A673 (cell line): Measurements from ENCODE around the gene SDHA. TPM values are rescaled to one million over a fixed set of nuclear protein-coding genes. Genes with fewer than 3 reads are reported as not detected.

Experiments
- BruUV-seq: library from RNA; stranded (reverse); fragments of 400-500 nt; replicated peaks from 2 replicates; lab custom pipeline; 2021; lab: Mats Ljungman, UMichigan
- CTCF ChIA-PET: fragments of 300-600 bp; sonication (Branson Sonifier 250); formaldehyde crosslinking; loops from one replicate; lab custom pipeline; 2022; ENCODE audit warnings: antibody characterized with exemption; lab: Charles Lee
- POLR2A ChIA-PET: fragments of 300-600 bp; sonication (Branson Sonifier 250); formaldehyde crosslinking; loops from one replicate; lab custom pipeline; 2022; ENCODE audit warnings: antibody characterized with exemption; ENCODE audit not compliant: low non-redundant PET; lab: Charles Lee
- DNase-seq: peaks from one replicate; pipeline ENCODE4 v3.0.0-alpha.2; 2015; ENCODE audit warnings: low spot score
- H3K27ac ChIP-seq: fragments of 200-600 bp; sonication (generic); 2 replicates; pipeline ENCODE4 v1.5.1; 2016; ENCODE audit warnings: mixed run types, low read depth, mild to moderate bottlenecking, mixed read lengths, antibody characterized with exemption, low read length; ENCODE audit not compliant: poor library complexity, severe bottlenecking
- H3K27me3 ChIP-seq: fragments of 200-600 bp; sonication (generic); replicated peaks from 2 replicates; pipeline ENCODE4 v1.6.1; 2017; ENCODE audit warnings: mixed run types, low read depth, mild to moderate bottlenecking, mixed read lengths, antibody characterized with exemption, low read length; ENCODE audit not compliant: insufficient read depth, poor library complexity
- H3K36me3 ChIP-seq: fragments of 200-600 bp; sonication (generic); 2 replicates; pipeline ENCODE4 v1.6.1; 2016; ENCODE audit warnings: mixed run types, mild to moderate bottlenecking, mixed read lengths, antibody characterized with exemption, low read length; ENCODE audit not compliant: insufficient read depth, poor library complexity, severe bottlenecking
- H3K4me1 ChIP-seq: fragments of 200-600 bp; sonication (generic); 2 replicates; pipeline ENCODE4 v1.6.1; 2017; ENCODE audit warnings: mixed run types, mild to moderate bottlenecking, mixed read lengths, antibody characterized with exemption, low read length; ENCODE audit not compliant: insufficient read depth, poor library complexity, severe bottlenecking
- H3K4me3 ChIP-seq: fragments of 200-600 bp; sonication (generic); 2 replicates; pipeline ENCODE4 v1.5.1; 2016; ENCODE audit warnings: low read depth, mixed run types, mild to moderate bottlenecking, mixed read lengths, low read length; ENCODE audit not compliant: poor library complexity, severe bottlenecking
- H3K9me3 ChIP-seq: fragments of 200-600 bp; sonication (generic); 2 replicates; pipeline ENCODE4 v1.6.1; 2016; ENCODE audit warnings: mixed run types, low read depth, mild to moderate bottlenecking, mixed read lengths, antibody characterized with exemption, low read length; ENCODE audit not compliant: poor library complexity, severe bottlenecking
- CTCF ChIP-seq: fragments of 300-800, 200-600 bp; sonication (generic); conservative IDR thresholded peaks from 2 replicates; pipeline ENCODE4 v1.5.1; 2017; ENCODE audit warnings: low read depth, mild to moderate bottlenecking, antibody characterized with exemption, low read length, moderate library complexity, mixed read lengths
- EZH2 ChIP-seq: fragments of 200-600 bp; sonication (generic); IDR thresholded peaks from 2 replicates; pipeline ENCODE4 v1.6.1; 2017; ENCODE audit warnings: borderline replicate concordance, low read depth, mild to moderate bottlenecking, mixed read lengths, antibody characterized with exemption, low read length; ENCODE audit not compliant: poor library complexity, severe bottlenecking
- intact Hi-C: fragments of 100-400 bp; cut with micrococcal nuclease; formaldehyde crosslinking; loops from one replicate; pipeline ENCODE4 v1.10.0; 2022; ENCODE audit not compliant: unreplicated experiment
- total RNA-seq: library from RNA; stranded (reverse); gene quantifications from 2 replicates; pipeline ENCODE4 v1.2.3, GENCODE V29; 2021

The SDHA gene
- total RNA-seq, 1 experiment from 2014 or later = 132 TPM

GRCh38 chr5:186091-187041 lies 31.8 kb upstream of the SDHA start:
- H3K27ac ChIP-seq = no peak overlapping the region
- H3K36me3 ChIP-seq = no peaks in the 10 kb centered on the region
- H3K4me1 ChIP-seq = peaks cover 3% of the 10 kb centered on the region
- CTCF ChIA-PET = no interaction called here
- no peak for DNase-seq
- H3K9me3 ChIP-seq = no peaks in the 10 kb centered on the region
- POLR2A ChIA-PET = no interaction called here
- intact Hi-C loops = no loop called here
- BruUV-seq = no TSS peak
- H3K4me3 ChIP-seq = no peak overlapping the region
- no peak for TF ChIP-seq EZH2
- H3K27me3 ChIP-seq = no peaks in the 10 kb centered on the region

- no peaks in the 10 kb centered on the region for H3K27me3 ChIP-seq
- intact Hi-C loops = no loop called here
- H3K4me1 ChIP-seq = peaks cover 3% of the 10 kb centered on the region
- TF ChIP-seq CTCF (no peak), EZH2 (no peak)
- no TSS peak for BruUV-seq
- no peak overlapping the region for H3K27ac ChIP-seq
- no peaks in the 10 kb centered on the region for H3K36me3 ChIP-seq
- ChIA-PET CTCF (no interaction called here), POLR2A (no interaction called here)
- DNase-seq = no peak
- no peak overlapping the region for H3K4me3 ChIP-seq
- H3K9me3 ChIP-seq = no peaks in the 10 kb centered on the region
These were observed 31.1 kb upstream of the SDHA start for GRCh38 chr5:187042-187431.

GRCh38 chr5:187617-188451 lies 30.3 kb upstream of the SDHA start:
- no peak for TF ChIP-seq CTCF
- TF ChIP-seq EZH2 = no peak
- POLR2A ChIA-PET = no interaction called here
- Histone ChIP-seq H3K27ac (no peak overlapping the region), H3K36me3 (no peaks in the 10 kb centered on the region), H3K9me3 (no peaks in the 10 kb centered on the region), H3K4me3 (no peak overlapping the region), H3K27me3 (no peaks in the 10 kb centered on the region), H3K4me1 (peaks cover 3% of the 10 kb centered on the region)
- CTCF ChIA-PET = interaction anchor here (1.1 to 1.5 kb wide), 2 partner anchors 238 to 259 kb away, joined by 3 to 5 read pairs; no protein-coding TSS in a partner anchor
- intact Hi-C loops = loop anchor here (2.0 kb wide), 1 partner anchor 243 kb away; no protein-coding TSS in a partner anchor
- DNase-seq = no peak
- BruUV-seq = no TSS peak
